Hepatocyte (in vitro differentiated cells): ENCODE results near the gene EIF4G3.

Source experiments
- EZH2 ChIP-seq: fragments of 200-600 bp; sonication (generic); IDR thresholded peaks from 2 replicates; pipeline ENCODE4 v1.6.1; 2016; ENCODE audit warnings: antibody characterized with exemption, mild to moderate bottlenecking, borderline replicate concordance
- EZH2phosphoT487 ChIP-seq: fragments of 200-600 bp; sonication (generic); IDR thresholded peaks from one replicate; pipeline ENCODE4 v1.6.1; 2018; ENCODE audit warnings: antibody characterized with exemption, mild to moderate bottlenecking, low read depth, moderate library complexity; ENCODE audit not compliant: unreplicated experiment, severe bottlenecking
- TF ChIP-seq, protein P1 (sequence below): fragments of 200-600 bp; sonication (generic); IDR thresholded peaks from 2 replicates; pipeline ENCODE4 v1.5.1; 2016; ENCODE audit warnings: antibody characterized with exemption, mild to moderate bottlenecking; ENCODE audit not compliant: poor library complexity

DNA sequence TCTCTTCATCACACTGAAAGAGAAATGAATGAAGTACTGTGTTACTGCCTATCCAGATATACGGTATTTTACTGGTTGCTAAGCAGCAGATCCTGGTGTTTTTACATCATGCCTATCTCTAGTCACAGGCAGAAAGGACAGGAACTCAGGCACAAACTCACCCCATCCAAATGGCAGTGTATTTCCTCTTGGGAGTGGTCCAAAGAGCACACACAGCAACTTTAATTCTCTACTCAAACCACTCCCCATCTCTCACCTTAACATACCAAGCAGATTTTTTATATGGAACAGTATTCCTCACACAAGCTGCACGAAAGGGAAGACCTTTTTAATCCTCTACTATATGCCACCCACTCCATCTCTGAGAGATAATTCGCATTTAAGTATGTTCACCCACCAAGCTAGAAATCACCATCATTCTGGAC lies 27.3 kb downstream of the EIF4G3 start:
- TF ChIP-seq EZH2 (no peak), EZH2phosphoT487 (no peak)
- TF ChIP-seq, protein P1, sequence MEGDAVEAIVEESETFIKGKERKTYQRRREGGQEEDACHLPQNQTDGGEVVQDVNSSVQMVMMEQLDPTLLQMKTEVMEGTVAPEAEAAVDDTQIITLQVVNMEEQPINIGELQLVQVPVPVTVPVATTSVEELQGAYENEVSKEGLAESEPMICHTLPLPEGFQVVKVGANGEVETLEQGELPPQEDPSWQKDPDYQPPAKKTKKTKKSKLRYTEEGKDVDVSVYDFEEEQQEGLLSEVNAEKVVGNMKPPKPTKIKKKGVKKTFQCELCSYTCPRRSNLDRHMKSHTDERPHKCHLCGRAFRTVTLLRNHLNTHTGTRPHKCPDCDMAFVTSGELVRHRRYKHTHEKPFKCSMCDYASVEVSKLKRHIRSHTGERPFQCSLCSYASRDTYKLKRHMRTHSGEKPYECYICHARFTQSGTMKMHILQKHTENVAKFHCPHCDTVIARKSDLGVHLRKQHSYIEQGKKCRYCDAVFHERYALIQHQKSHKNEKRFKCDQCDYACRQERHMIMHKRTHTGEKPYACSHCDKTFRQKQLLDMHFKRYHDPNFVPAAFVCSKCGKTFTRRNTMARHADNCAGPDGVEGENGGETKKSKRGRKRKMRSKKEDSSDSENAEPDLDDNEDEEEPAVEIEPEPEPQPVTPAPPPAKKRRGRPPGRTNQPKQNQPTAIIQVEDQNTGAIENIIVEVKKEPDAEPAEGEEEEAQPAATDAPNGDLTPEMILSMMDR: no peak
